NCI-H2196 treated with DMSO at 0.1 percent for 48 hours (cell line): Measurements from ENCODE around the gene IL17REL.
A peak's percentile ranks its signal among the peaks of the same experiment; 100 is the strongest.

Experiments
- DNase-seq: peaks from one replicate; lab custom pipeline; 2025; ENCODE audit not compliant: unreplicated experiment; lab: John Stamatoyannopoulos, UW

Gene IL17REL

DNA sequence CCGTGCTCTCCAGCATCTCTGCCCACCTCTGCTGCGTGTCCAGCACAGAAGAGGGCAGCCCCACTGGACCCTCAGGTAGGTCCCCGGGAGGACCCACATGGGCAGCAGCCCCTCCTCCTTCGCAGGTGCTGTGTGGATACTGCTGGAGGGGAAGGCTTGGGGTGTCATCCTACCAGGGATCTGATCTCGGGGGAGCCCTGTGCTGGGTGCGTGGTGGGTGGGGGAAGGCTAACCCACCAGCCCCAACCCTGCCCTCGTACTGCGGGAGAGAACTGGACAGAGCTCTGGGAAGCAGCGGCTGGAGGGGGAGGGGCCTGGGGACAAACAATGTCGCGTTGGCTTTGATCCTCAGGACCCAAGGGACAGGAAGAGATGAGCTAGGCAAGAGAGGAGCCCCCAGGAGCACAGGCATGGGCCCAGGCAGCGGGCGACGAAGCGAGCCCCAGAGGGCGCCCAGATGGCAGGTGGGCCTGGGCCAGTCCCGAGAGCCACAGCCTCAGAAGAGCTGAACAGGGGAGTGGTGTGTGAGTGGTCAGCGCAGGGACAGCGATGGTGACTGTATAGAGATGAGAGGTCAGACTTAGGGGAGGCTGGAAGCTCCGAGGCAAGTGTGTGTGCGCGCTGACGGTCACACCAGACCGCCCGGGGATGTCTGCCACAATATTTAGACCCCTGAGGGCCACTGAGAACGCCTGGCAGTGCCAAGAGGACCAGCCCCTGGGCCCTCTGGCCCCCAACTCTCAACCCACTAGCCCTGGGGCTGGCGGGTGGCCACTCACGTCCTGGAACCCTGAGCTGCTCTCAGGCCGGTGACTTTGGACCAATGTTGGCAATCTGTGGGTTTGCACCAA lies 53.4 kb downstream of the IL17REL start:
- DNase-seq: no peak

DNA sequence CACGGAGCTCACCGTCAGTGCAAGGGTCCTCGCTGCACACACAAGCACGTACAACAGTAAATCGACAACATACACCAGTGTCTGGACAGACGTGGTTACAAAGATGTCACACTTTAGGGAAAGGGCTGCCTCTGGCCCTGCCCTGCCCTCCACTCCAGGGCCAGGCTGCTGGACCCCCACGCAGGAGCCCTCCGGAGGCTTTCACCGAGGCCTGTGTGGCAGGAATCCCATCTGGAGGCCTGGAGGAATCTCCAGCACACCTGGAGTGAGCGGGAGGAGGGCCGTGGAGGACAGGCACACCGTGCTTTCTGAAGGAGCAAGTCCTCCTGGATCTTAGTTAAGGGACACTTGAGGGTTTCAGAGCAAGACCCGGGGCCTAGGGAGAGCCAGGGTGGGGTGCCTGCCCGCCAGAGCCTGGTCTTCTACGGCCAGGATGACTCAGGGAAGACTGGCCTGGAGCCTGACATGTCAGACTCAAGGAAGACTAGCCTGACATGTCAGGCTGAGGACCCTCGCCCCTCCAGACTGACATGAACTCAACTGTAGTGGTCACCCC lies 54.1 kb downstream of the IL17REL start:
- DNase-seq: no peak

GRCh38 chr22:49957826-49958365 lies 54.7 kb downstream of the IL17REL start:
- no peak for DNase-seq

DNA sequence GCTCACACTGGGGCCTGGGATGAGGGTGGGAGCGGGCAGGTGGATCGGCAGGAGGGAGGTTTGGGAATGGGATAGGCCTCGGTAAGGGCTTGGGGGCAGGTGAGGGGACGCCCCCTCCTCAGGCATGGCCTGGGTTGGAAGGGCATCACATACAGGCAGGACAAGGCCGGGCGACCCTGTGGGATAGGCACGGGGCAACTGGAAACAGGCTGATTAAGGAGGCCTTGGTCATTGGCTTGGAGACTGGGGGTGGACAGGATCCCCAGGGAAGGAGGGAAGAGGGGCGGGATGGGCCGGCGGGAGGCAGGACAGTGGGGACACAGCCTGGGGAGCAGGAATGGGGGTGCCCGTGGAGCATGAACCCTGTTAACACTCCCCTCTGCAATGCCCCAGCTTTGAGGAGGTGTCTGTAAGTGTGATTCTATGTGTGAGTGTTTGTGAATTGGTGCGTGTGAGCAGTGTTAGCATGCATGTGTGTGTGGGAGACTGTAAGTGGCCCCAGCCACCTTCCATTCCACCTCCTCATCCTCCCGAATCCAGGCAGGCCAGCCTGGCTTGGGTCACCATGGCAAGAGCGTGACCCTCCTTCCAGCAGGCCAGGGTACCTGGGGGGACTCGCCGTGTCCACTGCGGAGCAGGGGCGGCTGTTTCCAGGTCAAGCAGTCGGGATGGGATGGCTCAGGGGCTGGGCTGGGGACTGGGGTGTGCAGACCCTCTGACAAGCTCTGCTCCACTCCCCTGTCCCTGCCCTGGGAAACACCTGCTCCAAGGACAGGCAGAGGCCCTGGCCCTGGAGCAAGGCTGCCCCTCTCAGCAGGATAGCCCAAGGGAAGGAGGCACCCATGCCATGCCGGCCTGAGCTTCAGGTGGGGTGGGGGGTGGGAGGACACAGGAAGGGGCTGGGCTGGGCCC lies 55.4 kb downstream of the IL17REL start:
- no peak for DNase-seq

GRCh38 chr22:49956418-49956770 lies 56.2 kb downstream of the IL17REL start:
- DNase-seq: no peak

GRCh38 chr22:49955581-49956417 lies 56.8 kb downstream of the IL17REL start:
- DNase-seq: no peak

GRCh38 chr22:49954991-49955580 lies 57.5 kb downstream of the IL17REL start:
- no peak for DNase-seq

DNA sequence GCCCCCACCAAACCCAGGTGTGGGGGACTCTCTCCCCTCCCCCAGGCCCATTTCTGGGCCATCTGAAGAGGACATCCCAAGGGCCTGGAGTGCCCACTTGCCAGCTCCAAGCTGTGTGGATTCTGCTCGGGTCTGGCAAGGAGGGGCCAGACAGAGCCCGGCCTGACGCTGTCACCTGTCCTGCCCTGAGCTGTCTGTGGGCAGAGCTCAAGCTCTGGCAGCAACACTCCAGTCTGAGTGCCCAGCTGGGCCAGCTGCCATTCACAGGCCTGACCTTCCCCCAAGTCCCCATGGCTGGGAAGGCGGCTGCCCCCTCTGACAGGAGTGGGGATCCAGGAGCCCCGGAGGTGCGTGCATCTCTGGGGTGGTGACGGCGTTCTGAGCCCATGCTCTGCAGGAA lies 58.2 kb downstream of the IL17REL start:
- DNase-seq: no peak

DNA sequence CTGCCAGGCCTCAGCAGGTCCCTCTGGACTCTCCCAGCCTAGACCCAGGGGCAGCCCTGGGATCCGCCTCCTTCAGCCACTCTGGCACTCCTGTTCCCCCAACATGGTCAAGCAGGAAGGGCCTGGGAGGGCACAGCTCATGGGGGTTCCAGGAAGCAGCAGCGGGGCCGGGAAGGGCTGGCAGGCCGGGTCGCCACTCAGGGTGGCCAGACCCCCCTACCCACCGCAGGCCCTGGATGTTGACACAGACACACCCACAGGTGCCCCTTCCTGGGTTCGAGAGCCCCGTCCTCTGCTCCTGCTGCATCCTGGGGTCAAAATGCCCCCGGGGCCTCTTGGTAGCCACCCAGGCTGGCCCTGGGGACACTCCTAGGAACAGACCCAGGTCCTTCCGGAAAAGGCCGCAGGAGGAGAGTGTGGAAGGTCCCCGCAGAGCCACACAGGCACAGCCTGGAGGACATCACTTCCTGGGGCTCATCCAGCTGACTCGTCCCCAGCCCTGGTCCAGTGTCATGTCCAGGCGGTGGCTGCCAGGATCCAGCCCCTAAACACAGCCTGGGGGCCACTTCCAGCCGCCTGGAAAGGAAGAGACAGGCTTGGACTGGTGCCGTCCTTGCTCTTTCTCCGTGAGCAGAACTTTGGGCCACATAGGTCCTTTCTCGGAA lies 58.8 kb downstream of the IL17REL start:
- DNase-seq: no peak

- DNase-seq: no peak
Observed at GRCh38 chr22:49953027-49953679, 59.4 kb downstream of the IL17REL start.

DNA sequence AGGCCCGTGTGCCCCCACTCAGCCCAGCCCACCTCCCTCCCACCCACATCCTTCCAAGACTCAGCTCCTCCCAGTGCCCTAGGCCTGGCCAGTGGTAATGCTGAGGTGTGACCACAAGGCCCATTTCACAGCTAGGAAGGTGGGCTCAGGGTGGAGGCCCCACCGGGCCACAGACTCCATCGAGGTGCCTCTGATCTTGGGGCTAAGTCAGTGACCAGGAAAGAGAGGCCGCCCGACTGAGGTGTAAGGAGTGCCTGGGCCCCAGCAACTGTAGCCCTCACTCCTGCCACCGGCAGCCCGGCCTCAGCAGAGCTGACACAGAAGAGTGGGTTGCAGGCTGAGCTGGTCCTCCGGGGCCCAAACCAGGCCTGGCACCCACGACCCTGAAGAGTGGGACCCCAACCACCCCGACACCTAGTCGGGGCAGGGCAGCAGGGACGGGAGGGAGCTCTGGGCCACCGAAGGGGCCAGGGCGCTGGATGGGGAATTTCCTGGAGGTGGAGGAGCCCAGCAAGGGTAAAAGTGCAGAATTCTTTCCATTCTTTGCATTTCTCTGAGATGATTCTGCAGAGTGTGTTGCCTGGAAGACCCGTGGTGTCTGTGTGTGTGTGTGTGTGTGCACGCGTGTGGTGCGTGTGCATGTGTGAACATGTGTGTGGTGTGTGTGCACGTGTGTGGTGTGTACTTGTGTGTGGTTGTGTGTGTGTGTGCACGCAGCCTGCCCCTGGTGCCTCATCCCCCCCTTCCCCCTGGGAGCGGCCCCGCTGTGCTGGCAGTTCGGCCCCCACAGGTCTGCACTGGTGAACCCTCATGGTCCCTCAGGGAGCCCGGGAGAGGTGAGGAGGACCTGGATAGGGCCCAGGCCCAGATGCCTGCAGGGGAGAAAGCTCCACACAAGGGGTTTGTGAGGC lies 60.3 kb downstream of the IL17REL start:
- no peak for DNase-seq

GRCh38 chr22:49951678-49951985 lies 60.9 kb downstream of the IL17REL start:
- no peak for DNase-seq

- DNase-seq: peak; percentile 47
Observed at GRCh38 chr22:49951000-49951677, 61.4 kb downstream of the IL17REL start.

- DNase-seq: no peak
Observed at GRCh38 chr22:49950396-49950994, 62.1 kb downstream of the IL17REL start.

- no peak for DNase-seq
Observed at GRCh38 chr22:49949914-49950292, 62.7 kb downstream of the IL17REL start.

GRCh38 chr22:49948958-49949913 lies 63.3 kb downstream of the IL17REL start:
- DNase-seq: peak; percentile 23
